Heart left ventricle (tissue), 13 donors: ENCODE results near the gene MRPL43.

Experiments used
- POLR2A ChIP-seq, 2 donors: fragments of 450-650 bp; IDR thresholded peaks; one replicate each; pipeline ENCODE4 v1.6.1; 2017; ENCODE audit warnings: antibody characterized with exemption in 2 of 2, mild to moderate bottlenecking in 2 of 2, moderate library complexity in 2 of 2
- TF ChIP-seq, protein P1 (sequence below), 12 donors: fragments of 200-600 bp; sonication (generic) in 4 of 12; IDR thresholded peaks; one replicate each; pipeline versions ENCODE4 v1.5.0 to v1.8.0; 2018 to 2022; ENCODE audit warnings: antibody characterized with exemption in 12 of 12, mild to moderate bottlenecking in 5 of 12
- donor health status: ischemic (EF 13 %, LVEDD 7.1; RV severe dilation, severe dysfunction).
- donor health status: DM: no; HTN: yes; CAD: no.
- donor health status: DM: no; HTN: no; CAD: no.
- donor health status: ischemic (EF 25% LVEDD 6.9; RV normal size, moderate dysfunction).
- donor health status: ischemic (EF 25% LVEDD 5.7; RV mildly dilated, moderate dysfunction).
- donor health status: ischemic (EF 35%, LVEDD 5.7; RV mildly dilated, moderate dysfunction).
- donor health status: nonischemic (EF 11% LVEDD 7.7; RV severe dilation, severe dysfunction).
- donor health status: DM: yes; HTN: yes; CAD: no.
- donor health status: PGD.
- donor health status: ischemic (EF 29% LVEDD 5.4; RV normal size, mild dysfunction).
- donor health status: nonischemic (EF 23%, LVEDD 6.1; RV moderate dilation, normal function).

DNA sequence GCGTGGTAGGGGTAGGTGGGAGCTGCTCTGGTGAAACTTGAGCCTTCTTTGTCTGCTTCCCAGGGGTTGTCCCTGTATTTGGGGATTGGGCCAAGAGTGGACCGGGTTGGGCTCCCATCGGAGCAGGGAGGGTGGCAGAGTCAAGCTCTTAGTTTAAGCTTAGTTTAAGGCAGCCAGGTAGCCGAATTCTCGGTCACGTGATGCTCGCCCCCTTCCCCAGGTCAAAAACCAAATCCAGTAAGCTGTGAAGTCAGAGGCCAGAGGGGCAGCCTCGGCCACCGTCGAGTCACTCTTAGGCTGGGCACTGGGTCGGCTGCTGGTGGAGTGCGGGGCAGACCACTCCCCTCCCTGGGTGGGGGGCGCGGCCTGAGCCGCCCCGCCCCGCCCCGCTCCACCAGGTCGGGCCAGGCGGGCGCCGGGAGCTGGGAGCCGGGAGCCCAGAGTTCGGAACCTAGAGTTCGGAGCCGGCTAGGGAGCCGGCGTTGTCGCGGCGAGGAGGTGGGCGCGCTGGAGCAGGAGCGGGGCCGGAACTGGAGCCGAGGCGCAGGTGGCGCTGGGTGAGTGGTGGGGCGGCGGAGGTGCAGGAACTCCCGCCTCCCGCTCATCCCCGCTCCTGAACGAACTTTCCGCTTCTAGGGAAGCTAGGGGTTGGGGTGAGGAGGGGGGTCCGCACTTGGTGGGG, 9.5 kb upstream of the MRPL43 start:
- TF ChIP-seq, protein P1, sequence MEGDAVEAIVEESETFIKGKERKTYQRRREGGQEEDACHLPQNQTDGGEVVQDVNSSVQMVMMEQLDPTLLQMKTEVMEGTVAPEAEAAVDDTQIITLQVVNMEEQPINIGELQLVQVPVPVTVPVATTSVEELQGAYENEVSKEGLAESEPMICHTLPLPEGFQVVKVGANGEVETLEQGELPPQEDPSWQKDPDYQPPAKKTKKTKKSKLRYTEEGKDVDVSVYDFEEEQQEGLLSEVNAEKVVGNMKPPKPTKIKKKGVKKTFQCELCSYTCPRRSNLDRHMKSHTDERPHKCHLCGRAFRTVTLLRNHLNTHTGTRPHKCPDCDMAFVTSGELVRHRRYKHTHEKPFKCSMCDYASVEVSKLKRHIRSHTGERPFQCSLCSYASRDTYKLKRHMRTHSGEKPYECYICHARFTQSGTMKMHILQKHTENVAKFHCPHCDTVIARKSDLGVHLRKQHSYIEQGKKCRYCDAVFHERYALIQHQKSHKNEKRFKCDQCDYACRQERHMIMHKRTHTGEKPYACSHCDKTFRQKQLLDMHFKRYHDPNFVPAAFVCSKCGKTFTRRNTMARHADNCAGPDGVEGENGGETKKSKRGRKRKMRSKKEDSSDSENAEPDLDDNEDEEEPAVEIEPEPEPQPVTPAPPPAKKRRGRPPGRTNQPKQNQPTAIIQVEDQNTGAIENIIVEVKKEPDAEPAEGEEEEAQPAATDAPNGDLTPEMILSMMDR (IDR thresholded peaks at IDR 0.05) = no peak
- TF ChIP-seq POLR2A (IDR thresholded peaks at IDR 0.05) = no peak
